ENCODE data around the gene BMS1. TPM values are rescaled to one million over a fixed set of nuclear protein-coding genes. Genes with fewer than 3 reads are reported as not detected.

Gene BMS1
- total and polyA plus RNA-seq, 12 donors = 8.6 to 27.8 (median 12.7) TPM

- intact Hi-C loops (cut with DNase I) = no loop called here
- Histone ChIP-seq H3K9me3 (replicated peaks in 1 of 3) (no peaks in the 10 kb centered on the region), H3K4me3 (no peak overlapping the region), H3K27me3 (no peaks in the 10 kb centered on the region), H3K27ac (no peak overlapping the region), H3K4me1 (replicated peaks in 1 of 2) (peaks cover 0 to 13% of the 10 kb centered on the region in 2 donors), H3K36me3 (replicated peaks in 1 of 2) (no peaks in the 10 kb centered on the region)
- TF ChIP-seq POLR2A (IDR thresholded peaks at IDR 0.05) = no peak
- no peak for TF ChIP-seq CTCF (IDR thresholded peaks at IDR 0.05)
- 80 to 87% (median 86%) methylated on average over 16 of the region's 16 CpGs for WGBS, 4 donors
- DNase-seq = no peak
These were observed 97.6 kb downstream of the BMS1 start for GRCh38 chr10:42880255-42880620.

GRCh38 chr10:42882597-42882996 lies 100.0 kb downstream of the BMS1 start:
- 82 to 96% (median 92%) methylated on average over 3 of the region's 3 CpGs for WGBS, 4 donors
- no peak for TF ChIP-seq CTCF (IDR thresholded peaks at IDR 0.05)
- peak in 1 of 7 donors; percentile 33 for DNase-seq

More at GRCh38 chr10:42882597-42882996, 100.0 kb downstream of the BMS1 start:
- no peaks in the 10 kb centered on the region for H3K36me3 ChIP-seq (replicated peaks in 1 of 2)
- no peaks in the 10 kb centered on the region for H3K27me3 ChIP-seq
- intact Hi-C loops (cut with DNase I) = no loop called here
- no peaks in the 10 kb centered on the region for H3K9me3 ChIP-seq (replicated peaks in 1 of 3)
- H3K4me1 ChIP-seq (replicated peaks in 1 of 2) = no peaks in the 10 kb centered on the region
- no peak overlapping the region for H3K4me3 ChIP-seq
- no peak overlapping the region for H3K27ac ChIP-seq

Small RNA genes lying within 50 kb of the gene (small RNA-seq; reads per million reads assigned to genes)
- gene RNU6-885P = 0 reads per million in 2 donors

Other genes starting within 250 kb of the BMS1 start
- gene ZNF33B, start 144.2 kb upstream of the BMS1 start, total RNA-seq = 10 to 100 TPM; 11.4 to 43.0 (median 24.0) TPM
- gene ZNF33B, start 144.2 kb upstream of the BMS1 start, polyA plus RNA-seq = 10 to 100 TPM in 1 of 3 donors, 1 to 10 TPM in 2; 5.1 to 20.2 (median 6.7) TPM

All from adrenal gland (tissue), 12 donors.